Adrenal gland (tissue), 5 donors: ENCODE data around the gene ANKRD60.

Experiments
- CTCF ChIP-seq, 6 experiments: fragments of 450-650 bp in 4 of 6; fragments of 200-600 bp in 2 of 6; sonication (generic) in 1 of 6; IDR thresholded peaks; 1 replicate in 5 of 6; 2 replicates in 1 of 6; pipeline versions ENCODE4 v1.5.1 to v1.8.0; 2016 to 2021; ENCODE audit warnings: antibody characterized with exemption in 6 of 6, mild to moderate bottlenecking in 2 of 6, moderate library complexity in 1 of 6
- POLR2A ChIP-seq, 2 donors: fragments of 450-650 bp; IDR thresholded peaks; one replicate each; pipeline ENCODE4 v1.6.1; 2017; ENCODE audit warnings: antibody characterized with exemption in 2 of 2, mild to moderate bottlenecking in 2 of 2, moderate library complexity in 1 of 2
- donor health status: DM: no; HTN: no; CAD: no.

GRCh38 chr20:58214310-58214709 is 14.1 kb downstream of the ANKRD60 start:
- TF ChIP-seq CTCF (IDR thresholded peaks at IDR 0.05) (no peak), POLR2A (IDR thresholded peaks at IDR 0.05) (no peak)
